HG02981 (cell line): ENCODE results near the gene HOXB5.

Experiments
- ATAC-seq: cut with Tn5 transposase; IDR thresholded peaks from one replicate; pipeline ENCODE4 v1.9.1; 2021; ENCODE audit warnings: mild to moderate bottlenecking, moderate library complexity; ENCODE audit not compliant: unreplicated experiment

Gene HOXB5

GRCh38 chr17:48630009-48630924, 36.7 kb upstream of the HOXB5 start:
- no peak for ATAC-seq

- no peak for ATAC-seq
Observed at GRCh38 chr17:48629411-48629759, 35.8 kb upstream of the HOXB5 start.

- ATAC-seq: no peak
Observed at GRCh38 chr17:48628649-48629410, 35.3 kb upstream of the HOXB5 start.

GRCh38 chr17:48627623-48628521, 34.3 kb upstream of the HOXB5 start:
- no peak for ATAC-seq

- no peak for ATAC-seq
Observed at GRCh38 chr17:48627118-48627597, 33.6 kb upstream of the HOXB5 start.

GRCh38 chr17:48626245-48627117, 32.9 kb upstream of the HOXB5 start, which contains the start of gene HOXB9:
Gene HOXB9 (minus strand): TSS chr17:48626358. CDS start chr17:48626269, 89 bp downstream.
- ATAC-seq: no peak

- no peak for ATAC-seq
Observed at GRCh38 chr17:48625495-48626244, 32.1 kb upstream of the HOXB5 start.

GRCh38 chr17:48624544-48625494, 31.2 kb upstream of the HOXB5 start:
- ATAC-seq: no peak

- no peak for ATAC-seq
Observed at GRCh38 chr17:48624118-48624517, 30.5 kb upstream of the HOXB5 start.

- no peak for ATAC-seq
Observed at GRCh38 chr17:48623583-48623982, 30.0 kb upstream of the HOXB5 start.

GRCh38 chr17:48622857-48623256, 29.3 kb upstream of the HOXB5 start:
- ATAC-seq: no peak

GRCh38 chr17:48621410-48622392, 28.1 kb upstream of the HOXB5 start:
- no peak for ATAC-seq

GRCh38 chr17:48620461-48621139, 27.0 kb upstream of the HOXB5 start:
- no peak for ATAC-seq

- no peak for ATAC-seq
Observed at GRCh38 chr17:48619826-48620449, 26.4 kb upstream of the HOXB5 start.

GRCh38 chr17:48618256-48618896, 24.8 kb upstream of the HOXB5 start:
- ATAC-seq: no peak
